B cell (primary cell): ENCODE data around the gene CCNG2. TPM values are rescaled to one million over a fixed set of nuclear protein-coding genes. Genes with fewer than 3 reads are reported as not detected.

ENCODE experiments used
- ATAC-seq: fragments of 200-7000 bp; cut with Tn5 transposase; one replicate; pipeline ENCODE4 v1.10.0; 2021; ENCODE audit warnings: low read depth, mild to moderate bottlenecking, moderate number of reproducible peaks, moderate library complexity
- CTCF ChIA-PET: fragments of 350-600 bp; sonication (Branson Sonifier 250); formaldehyde crosslinking; loops from one replicate; lab custom pipeline; 2021; ENCODE audit warnings: antibody characterized with exemption, inconsistent platforms; lab: Charles Lee
- POLR2A ChIA-PET: fragments of 350-600 bp; sonication (Branson Sonifier 250); formaldehyde crosslinking; loops from one replicate; lab custom pipeline; 2021; ENCODE audit warnings: antibody characterized with exemption; lab: Charles Lee
- DNase-seq: peaks from one replicate; pipeline ENCODE4 v3.0.0; 2013
- H2AFZ ChIP-seq: 2 replicates; pipeline ENCODE4 v1.6.1; 2012; ENCODE audit warnings: mild to moderate bottlenecking, low read depth, low read length; ENCODE audit not compliant: insufficient read depth, poor library complexity, severe bottlenecking
- H3K27ac ChIP-seq, 2 donors: 1 replicate in 1 of 2; 2 replicates in 1 of 2; pipeline ENCODE4 v1.5.1; 2012 to 2013; ENCODE audit warnings: low read length in 2 of 2, mild to moderate bottlenecking in 2 of 2, moderate library complexity in 1 of 2
- H3K27me3 ChIP-seq, 4 experiments: fragments of 200-600 bp in 1 of 4; sonication (generic) in 1 of 4; replicated peaks in 1 of 4; 1 replicate in 2 of 4; 2 replicates in 2 of 4; pipeline versions ENCODE4 v1.6.1 to v1.7.0; 2013 to 2016; ENCODE audit warnings: low read length in 3 of 4, mild to moderate bottlenecking in 2 of 4, mixed read lengths in 1 of 4, moderate library complexity in 1 of 4; ENCODE audit not compliant: insufficient read depth in 4 of 4, control insufficient read depth in 3 of 4; ENCODE audit errors: control extremely low read depth in 1 of 4
- H3K36me3 ChIP-seq, 2 experiments: replicated peaks in 1 of 2; 1 replicate in 1 of 2; 2 replicates in 1 of 2; pipeline versions ENCODE4 v1.6.1 to v1.7.1; 2013; ENCODE audit warnings: low read length in 1 of 2; ENCODE audit not compliant: insufficient read depth in 2 of 2, control insufficient read depth in 1 of 2; ENCODE audit errors: control extremely low read depth in 1 of 2, extremely low read depth in 1 of 2
- H3K4me1 ChIP-seq, 2 donors: fragments of 200-600 bp in 1 of 2; sonication (generic) in 1 of 2; 1 replicate in 1 of 2; 2 replicates in 1 of 2; pipeline versions ENCODE4 v1.5.1 to v1.6.1; 2013 to 2017; ENCODE audit warnings: low read length in 2 of 2; ENCODE audit not compliant: control insufficient read depth in 2 of 2, insufficient read depth in 2 of 2
- H3K4me2 ChIP-seq: replicated peaks from 2 replicates; pipeline ENCODE3; 2012; ENCODE audit warnings: mild to moderate bottlenecking, low read depth, low read length; ENCODE audit not compliant: poor library complexity, severe bottlenecking
- H3K4me3 ChIP-seq, 5 experiments: fragments of 200-600 bp in 1 of 5; sonication (generic) in 1 of 5; 1 replicate in 3 of 5; 2 replicates in 2 of 5; pipeline versions ENCODE4 v1.5.1 to v1.7.0; 2011 to 2016; ENCODE audit warnings: low read length in 4 of 5, mild to moderate bottlenecking in 4 of 5, low read depth in 2 of 5, control low read depth in 1 of 5, moderate library complexity in 1 of 5; ENCODE audit not compliant: insufficient read depth in 1 of 5; ENCODE audit errors: control extremely low read depth in 1 of 5, extremely low read depth in 1 of 5
- H3K79me2 ChIP-seq: fragments of 200-600 bp; sonication (generic); one replicate; pipeline ENCODE4 v1.6.0; 2016; ENCODE audit warnings: low read length; ENCODE audit not compliant: control insufficient read depth, insufficient read depth
- H3K9ac ChIP-seq: fragments of 200-600 bp; sonication (generic); 2 replicates; pipeline ENCODE4 v1.6.1; 2017; ENCODE audit warnings: mild to moderate bottlenecking, low read length, moderate library complexity
- H3K9me3 ChIP-seq, 3 donors: one replicate each; pipeline versions ENCODE4 v1.6.1 to v1.7.1; 2013; ENCODE audit warnings: low read length in 2 of 3; ENCODE audit not compliant: control insufficient read depth in 2 of 3, insufficient read depth in 1 of 3; ENCODE audit errors: control extremely low read depth in 1 of 3
- H4K20me1 ChIP-seq: 2 replicates; pipeline ENCODE4 v1.6.0; 2012; ENCODE audit warnings: mild to moderate bottlenecking, low read length; ENCODE audit not compliant: insufficient read depth, control insufficient read depth, poor library complexity, severe bottlenecking
- H3K27ac Mint-ChIP-seq: one replicate; pipeline ENCODE4 v1.8.0; 2021; ENCODE audit warnings: mixed read lengths
- H3K27me3 Mint-ChIP-seq: one replicate; pipeline ENCODE4 v1.8.0; 2021; ENCODE audit warnings: mixed read lengths
- H3K4me1 Mint-ChIP-seq: one replicate; pipeline ENCODE4 v1.8.0; 2021; ENCODE audit warnings: mixed read lengths
- H3K4me3 Mint-ChIP-seq: one replicate; pipeline ENCODE4 v1.8.0; 2021; ENCODE audit warnings: mixed read lengths
- H3K9me3 Mint-ChIP-seq: one replicate; pipeline ENCODE4 v1.8.0; 2022; ENCODE audit warnings: mixed read lengths; ENCODE audit not compliant: insufficient read depth
- EZH2 ChIP-seq: IDR thresholded peaks from 2 replicates; pipeline ENCODE4 v1.6.1; 2012; ENCODE audit warnings: borderline replicate concordance, low read depth, mild to moderate bottlenecking, moderate library complexity, low read length; ENCODE audit not compliant: insufficient read depth, poor library complexity, severe bottlenecking
- WGBS: methylation state at CpG from one replicate; pipeline ENCODE4 v1.1.5; 2013; ENCODE audit warnings: missing lambda C conversion rate; ENCODE audit not compliant: insufficient coverage; 5-methylcytosine and 5-hydroxymethylcytosine counted together
- intact Hi-C: fragments of 100-400 bp; cut with micrococcal nuclease; formaldehyde crosslinking; loops from one replicate; pipeline ENCODE4 v1.10.0; 2022
- polyA plus RNA-seq: library from polyadenylated mRNA; depleted of rRNA; stranded (reverse); fragments of >200 nt; gene quantifications from 2 replicates; pipeline ENCODE4 v1.2.3, GENCODE V29; 2012
- small RNA-seq: library from RNA; depleted of rRNA; stranded (forward); fragments of <200 nt; gene quantifications from one replicate; pipeline ENCODE3, GENCODE V24; 2012; ENCODE audit warnings: low replicate concordance, low read depth; ENCODE audit not compliant: insufficient read length
- total RNA-seq, 2 donors: library from RNA; stranded (reverse); fragments of 120-200 nt in 1 of 2; gene quantifications; 1 replicate in 1 of 2; 2 replicates in 1 of 2; pipeline versions ENCODE4 v1.2.3 to v1.2.4, GENCODE V29; 2013 to 2022
- TF ChIP-seq, protein P1 (sequence below): fragments of 200-600 bp; IDR thresholded peaks from one replicate; pipeline ENCODE4 v1.8.0; 2022; ENCODE audit warnings: antibody characterized with exemption, mild to moderate bottlenecking

The CCNG2 gene
- total and polyA plus RNA-seq, 2 donors (not counting 1 experiment from before 2014, with no cell fraction given) = 39.9 to 71.9 TPM

DNA sequence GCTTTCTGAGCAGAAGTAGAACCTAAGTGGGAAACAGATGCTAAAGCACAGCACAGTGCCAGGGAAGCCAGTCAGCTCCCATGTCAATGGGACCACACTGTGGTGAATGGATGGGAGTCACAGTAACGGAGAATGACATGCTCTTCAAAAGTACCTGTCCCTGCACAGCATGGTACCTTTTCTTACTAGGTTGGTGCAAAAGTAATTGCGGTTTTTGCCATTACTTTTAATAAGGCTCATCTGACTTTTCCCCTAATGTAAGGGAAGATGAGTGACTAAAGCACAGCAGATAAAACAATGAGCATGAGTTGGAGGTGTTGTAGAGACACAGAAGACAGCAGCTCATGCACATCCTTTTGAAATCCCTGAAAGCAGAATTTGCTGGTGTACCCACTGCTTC, 62.3 kb downstream of the CCNG2 start:
- DNase-seq (no peak), ATAC-seq (no peak)
- Mint-ChIP-seq H3K4me3 (no peak overlapping the region), H3K9me3 (no peaks in the 10 kb centered on the region), H3K27me3 (no peaks in the 10 kb centered on the region), H3K27ac (no peak overlapping the region), H3K4me1 (no peaks in the 10 kb centered on the region)
- H3K27ac ChIP-seq = no peak overlapping the region
- ChIA-PET POLR2A (no interaction called here), CTCF (no interaction called here)
- H3K9me3 ChIP-seq = no peaks in the 10 kb centered on the region
- H3K79me2 ChIP-seq = no peaks in the 10 kb centered on the region
- 100% methylated on average over 2 of the region's 2 CpGs for WGBS
- H3K9ac ChIP-seq = no peak overlapping the region
- no peak overlapping the region for H3K4me3 ChIP-seq
- TF ChIP-seq, protein P1, sequence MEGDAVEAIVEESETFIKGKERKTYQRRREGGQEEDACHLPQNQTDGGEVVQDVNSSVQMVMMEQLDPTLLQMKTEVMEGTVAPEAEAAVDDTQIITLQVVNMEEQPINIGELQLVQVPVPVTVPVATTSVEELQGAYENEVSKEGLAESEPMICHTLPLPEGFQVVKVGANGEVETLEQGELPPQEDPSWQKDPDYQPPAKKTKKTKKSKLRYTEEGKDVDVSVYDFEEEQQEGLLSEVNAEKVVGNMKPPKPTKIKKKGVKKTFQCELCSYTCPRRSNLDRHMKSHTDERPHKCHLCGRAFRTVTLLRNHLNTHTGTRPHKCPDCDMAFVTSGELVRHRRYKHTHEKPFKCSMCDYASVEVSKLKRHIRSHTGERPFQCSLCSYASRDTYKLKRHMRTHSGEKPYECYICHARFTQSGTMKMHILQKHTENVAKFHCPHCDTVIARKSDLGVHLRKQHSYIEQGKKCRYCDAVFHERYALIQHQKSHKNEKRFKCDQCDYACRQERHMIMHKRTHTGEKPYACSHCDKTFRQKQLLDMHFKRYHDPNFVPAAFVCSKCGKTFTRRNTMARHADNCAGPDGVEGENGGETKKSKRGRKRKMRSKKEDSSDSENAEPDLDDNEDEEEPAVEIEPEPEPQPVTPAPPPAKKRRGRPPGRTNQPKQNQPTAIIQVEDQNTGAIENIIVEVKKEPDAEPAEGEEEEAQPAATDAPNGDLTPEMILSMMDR = no peak
- no peak for TF ChIP-seq EZH2
- H3K27me3 ChIP-seq = no peaks in the 10 kb centered on the region
- no peak overlapping the region for H3K4me2 ChIP-seq
- no peaks in the 10 kb centered on the region for H4K20me1 ChIP-seq
- no peaks in the 10 kb centered on the region for H3K4me1 ChIP-seq
- H3K36me3 ChIP-seq = no peaks in the 10 kb centered on the region
- intact Hi-C loops = no loop called here
- no peak overlapping the region for H2AFZ ChIP-seq

Small RNAs within 50 kb of the gene (small RNA-seq; reads per million reads assigned to genes)
- gene RNU6-1187P = not detected

Other genes starting within 250 kb of the CCNG2 start
- 20.3 and 22.7 TPM in 2 replicates for gene SEPTIN11, start 207.5 kb upstream of the CCNG2 start, total RNA-seq
- 2.6 and 3.5 TPM in 2 replicates for gene SEPTIN11, start 207.5 kb upstream of the CCNG2 start, polyA plus RNA-seq
- gene CCNI, start 81.2 kb upstream of the CCNG2 start, total RNA-seq = 314 and 328 TPM in 2 replicates
- gene CCNI, start 81.2 kb upstream of the CCNG2 start, polyA plus RNA-seq = 95.1 and 104 TPM in 2 replicates